GM23338 (cell line): ENCODE measurements around the gene LRP11. TPM values are rescaled to one million over a fixed set of nuclear protein-coding genes. Genes with fewer than 3 reads are reported as not detected.

Experiments
- ATAC-seq: fragments of 200-7000 bp; cut with Tn5 transposase; 3 replicates; pipeline ENCODE4 v1.9.1; 2020
- DNase-seq: peaks from one replicate; pipeline ENCODE4 v3.0.0-alpha.2; 2015; ENCODE audit warnings: low spot score
- H2AFZ ChIP-seq: fragments of 200-600 bp; sonication (generic); 2 replicates; pipeline ENCODE4 v1.8.0; 2016; ENCODE audit warnings: antibody characterized with exemption, mild to moderate bottlenecking, moderate library complexity
- H3F3A ChIP-seq: fragments of 200-600 bp; sonication (generic); replicated peaks from 2 replicates; pipeline ENCODE4 v1.8.0; 2017; ENCODE audit warnings: antibody characterized with exemption, mixed run types, low read depth
- H3K27ac ChIP-seq: fragments of 200-600 bp; sonication (generic); 2 replicates; pipeline ENCODE4 v1.6.1; 2016; ENCODE audit warnings: low read depth
- H3K27me3 ChIP-seq: fragments of 200-600 bp; sonication (generic); 2 replicates; pipeline ENCODE4 v1.8.0; 2016; ENCODE audit warnings: mild to moderate bottlenecking, mixed run types, moderate library complexity; ENCODE audit not compliant: insufficient read depth
- H3K36me3 ChIP-seq: fragments of 200-600 bp; sonication (generic); 2 replicates; pipeline ENCODE4 v1.8.0; 2016; ENCODE audit warnings: mild to moderate bottlenecking; ENCODE audit not compliant: insufficient read depth
- H3K4me1 ChIP-seq: fragments of 200-600 bp; sonication (generic); 2 replicates; pipeline ENCODE4 v1.8.0; 2016; ENCODE audit warnings: mild to moderate bottlenecking, moderate library complexity; ENCODE audit not compliant: insufficient read depth
- H3K4me2 ChIP-seq: fragments of 200-600 bp; sonication (generic); 2 replicates; pipeline ENCODE4 v1.7.1; 2017; ENCODE audit warnings: mixed run types
- H3K4me3 ChIP-seq: fragments of 200-600 bp; sonication (generic); 2 replicates; pipeline ENCODE4 v1.6.1; 2016; ENCODE audit warnings: mixed run types
- H3K79me2 ChIP-seq: fragments of 200-600 bp; sonication (generic); replicated peaks from 2 replicates; pipeline ENCODE4 v1.8.0; 2017; ENCODE audit warnings: mild to moderate bottlenecking; ENCODE audit not compliant: insufficient read depth
- H3K9me2 ChIP-seq: fragments of 200-600 bp; sonication (generic); 2 replicates; pipeline ENCODE4 v1.8.0; 2017; ENCODE audit not compliant: insufficient read depth
- H4K20me1 ChIP-seq: fragments of 200-600 bp; sonication (generic); replicated peaks from 2 replicates; pipeline ENCODE4 v1.8.0; 2017; ENCODE audit warnings: mild to moderate bottlenecking; ENCODE audit not compliant: insufficient read depth
- H3K27ac Mint-ChIP-seq: 2 replicates; pipeline ENCODE4 v1.8.0; 2020; ENCODE audit warnings: inconsistent platforms, mild to moderate bottlenecking, moderate library complexity, mixed read lengths
- H3K27me3 Mint-ChIP-seq: 3 replicates; pipeline ENCODE4 v1.8.0; 2022; ENCODE audit warnings: low read depth, mild to moderate bottlenecking, moderate library complexity, mixed read lengths, inconsistent platforms; ENCODE audit not compliant: insufficient read depth, poor library complexity
- H3K36me3 Mint-ChIP-seq: 3 replicates; pipeline ENCODE4 v1.8.0; 2021; ENCODE audit warnings: low read depth, mild to moderate bottlenecking, inconsistent platforms, moderate library complexity, mixed read lengths
- H3K4me1 Mint-ChIP-seq: 3 replicates; pipeline ENCODE4 v1.8.0; 2020; ENCODE audit warnings: mild to moderate bottlenecking, inconsistent platforms, mixed read lengths
- H3K4me3 Mint-ChIP-seq: 3 replicates; pipeline ENCODE4 v1.8.0; 2021; ENCODE audit warnings: moderate library complexity, mild to moderate bottlenecking, inconsistent platforms, mixed read lengths
- H3K9me3 Mint-ChIP-seq: 3 replicates; pipeline ENCODE4 v1.8.0; 2020; ENCODE audit warnings: moderate library complexity, mild to moderate bottlenecking, inconsistent platforms, mixed read lengths
- CREB1 ChIP-seq: fragments of 250-450 bp; sonication (Bioruptor Pico); IDR thresholded peaks from 2 replicates; pipeline ENCODE4 v1.5.0; 2020; ENCODE audit warnings: low read depth, mild to moderate bottlenecking, moderate library complexity
- EZH2 ChIP-seq: fragments of 200-600 bp; sonication (generic); IDR thresholded peaks from one replicate; pipeline ENCODE4 v1.8.0; 2017; ENCODE audit warnings: antibody characterized with exemption, mild to moderate bottlenecking, low read depth; ENCODE audit not compliant: unreplicated experiment
- EZH2phosphoT487 ChIP-seq: fragments of 200-600 bp; sonication (generic); IDR thresholded peaks from one replicate; pipeline ENCODE4 v1.8.1; 2018; ENCODE audit warnings: antibody characterized with exemption; ENCODE audit not compliant: unreplicated experiment
- JUNB ChIP-seq: IDR thresholded peaks from one replicate; pipeline ENCODE4 v1.6.1; 2016; ENCODE audit warnings: antibody characterized with exemption; ENCODE audit not compliant: unreplicated experiment
- NANOG ChIP-seq: IDR thresholded peaks from 2 replicates; pipeline ENCODE4 v1.6.1; 2016; ENCODE audit warnings: antibody characterized with exemption, borderline replicate concordance
- POLR2AphosphoS5 ChIP-seq: IDR thresholded peaks from 2 replicates; pipeline ENCODE4 v1.6.1; 2016; ENCODE audit warnings: antibody characterized with exemption, low read depth
- STAT1 ChIP-seq: IDR thresholded peaks from one replicate; pipeline ENCODE4 v1.6.1; 2016; ENCODE audit warnings: antibody characterized with exemption; ENCODE audit not compliant: unreplicated experiment
- ZNF114 ChIP-seq: fragments of 250-450 bp; sonication (Bioruptor Pico); IDR thresholded peaks from 2 replicates; pipeline ENCODE4 v1.5.0; 2020; ENCODE audit warnings: mild to moderate bottlenecking, moderate library complexity
- ZNF331 ChIP-seq: fragments of 250-450 bp; sonication (Bioruptor Pico); IDR thresholded peaks from 2 replicates; pipeline ENCODE4 v1.5.0; 2020; ENCODE audit warnings: low read depth, mild to moderate bottlenecking, moderate library complexity
- polyA plus RNA-seq: library from polyadenylated mRNA; unstranded; fragments of >200 nt; fragmentation: Nextera tagmentation; extraction: Ambion mirVana; gene quantifications from 2 replicates; pipeline ENCODE4 v1.2.1, GENCODE V29; 2016
- total RNA-seq: library from RNA; depleted of rRNA; stranded (reverse); fragments of >200 nt; shearing (Covaris generic); gene quantifications from 2 replicates; pipeline ENCODE4 v1.2.3, GENCODE V29; 2014
- TF ChIP-seq, protein P1 (sequence below), 2 experiments: fragments of 200-600 bp in 1 of 2; sonication (generic) in 1 of 2; conservative IDR thresholded peaks; 2 replicates each; pipeline versions ENCODE4 v1.5.1 to v1.6.1; 2016 to 2017; ENCODE audit warnings: antibody characterized with exemption in 2 of 2, low read depth in 2 of 2, mild to moderate bottlenecking in 2 of 2, moderate library complexity in 1 of 2
- TF ChIP-seq, protein P2 (sequence below): IDR thresholded peaks from one replicate; pipeline ENCODE4 v1.6.1; 2018; ENCODE audit warnings: antibody characterized with exemption; ENCODE audit not compliant: unreplicated experiment
- TF ChIP-seq, protein P3 (sequence below): IDR thresholded peaks from 2 replicates; pipeline ENCODE4 v1.6.1; 2016; ENCODE audit warnings: antibody characterized with exemption

The LRP11 gene
- total and polyA plus RNA-seq, 2 experiments from 2014 or later = 10.8 to 37.1 TPM

DNA sequence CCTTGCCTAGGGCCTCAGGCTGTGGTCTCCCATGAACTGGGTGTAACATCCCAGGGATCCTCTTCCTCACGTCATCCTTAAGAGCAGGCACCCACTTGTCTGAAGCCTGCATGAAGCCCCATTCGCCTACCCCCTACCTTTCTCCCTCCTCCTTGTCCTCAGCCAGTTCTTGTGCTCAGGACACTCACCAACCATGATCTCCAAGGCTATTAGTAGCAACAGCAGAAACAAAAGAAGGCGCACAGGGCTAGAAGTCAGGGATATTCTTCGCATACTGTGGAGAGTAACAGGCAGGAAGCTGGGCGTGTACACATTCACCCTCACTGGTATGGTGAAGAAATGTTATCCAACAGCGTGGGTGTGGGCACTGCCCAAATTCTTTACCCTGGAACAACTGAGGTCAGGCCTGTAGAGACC, 26.5 kb upstream of the LRP11 start (continued):
- TF ChIP-seq EZH2 = no peak
- TF ChIP-seq, protein P1, sequence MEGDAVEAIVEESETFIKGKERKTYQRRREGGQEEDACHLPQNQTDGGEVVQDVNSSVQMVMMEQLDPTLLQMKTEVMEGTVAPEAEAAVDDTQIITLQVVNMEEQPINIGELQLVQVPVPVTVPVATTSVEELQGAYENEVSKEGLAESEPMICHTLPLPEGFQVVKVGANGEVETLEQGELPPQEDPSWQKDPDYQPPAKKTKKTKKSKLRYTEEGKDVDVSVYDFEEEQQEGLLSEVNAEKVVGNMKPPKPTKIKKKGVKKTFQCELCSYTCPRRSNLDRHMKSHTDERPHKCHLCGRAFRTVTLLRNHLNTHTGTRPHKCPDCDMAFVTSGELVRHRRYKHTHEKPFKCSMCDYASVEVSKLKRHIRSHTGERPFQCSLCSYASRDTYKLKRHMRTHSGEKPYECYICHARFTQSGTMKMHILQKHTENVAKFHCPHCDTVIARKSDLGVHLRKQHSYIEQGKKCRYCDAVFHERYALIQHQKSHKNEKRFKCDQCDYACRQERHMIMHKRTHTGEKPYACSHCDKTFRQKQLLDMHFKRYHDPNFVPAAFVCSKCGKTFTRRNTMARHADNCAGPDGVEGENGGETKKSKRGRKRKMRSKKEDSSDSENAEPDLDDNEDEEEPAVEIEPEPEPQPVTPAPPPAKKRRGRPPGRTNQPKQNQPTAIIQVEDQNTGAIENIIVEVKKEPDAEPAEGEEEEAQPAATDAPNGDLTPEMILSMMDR (conservative IDR thresholded peaks at IDR 0.05; ENCODE audit: low read depth in 2 of 2) = no peak
- no peak for TF ChIP-seq JUNB
- no peak for TF ChIP-seq STAT1
- no peak for TF ChIP-seq NANOG
- TF ChIP-seq EZH2phosphoT487 = no peak
- TF ChIP-seq, protein P2, sequence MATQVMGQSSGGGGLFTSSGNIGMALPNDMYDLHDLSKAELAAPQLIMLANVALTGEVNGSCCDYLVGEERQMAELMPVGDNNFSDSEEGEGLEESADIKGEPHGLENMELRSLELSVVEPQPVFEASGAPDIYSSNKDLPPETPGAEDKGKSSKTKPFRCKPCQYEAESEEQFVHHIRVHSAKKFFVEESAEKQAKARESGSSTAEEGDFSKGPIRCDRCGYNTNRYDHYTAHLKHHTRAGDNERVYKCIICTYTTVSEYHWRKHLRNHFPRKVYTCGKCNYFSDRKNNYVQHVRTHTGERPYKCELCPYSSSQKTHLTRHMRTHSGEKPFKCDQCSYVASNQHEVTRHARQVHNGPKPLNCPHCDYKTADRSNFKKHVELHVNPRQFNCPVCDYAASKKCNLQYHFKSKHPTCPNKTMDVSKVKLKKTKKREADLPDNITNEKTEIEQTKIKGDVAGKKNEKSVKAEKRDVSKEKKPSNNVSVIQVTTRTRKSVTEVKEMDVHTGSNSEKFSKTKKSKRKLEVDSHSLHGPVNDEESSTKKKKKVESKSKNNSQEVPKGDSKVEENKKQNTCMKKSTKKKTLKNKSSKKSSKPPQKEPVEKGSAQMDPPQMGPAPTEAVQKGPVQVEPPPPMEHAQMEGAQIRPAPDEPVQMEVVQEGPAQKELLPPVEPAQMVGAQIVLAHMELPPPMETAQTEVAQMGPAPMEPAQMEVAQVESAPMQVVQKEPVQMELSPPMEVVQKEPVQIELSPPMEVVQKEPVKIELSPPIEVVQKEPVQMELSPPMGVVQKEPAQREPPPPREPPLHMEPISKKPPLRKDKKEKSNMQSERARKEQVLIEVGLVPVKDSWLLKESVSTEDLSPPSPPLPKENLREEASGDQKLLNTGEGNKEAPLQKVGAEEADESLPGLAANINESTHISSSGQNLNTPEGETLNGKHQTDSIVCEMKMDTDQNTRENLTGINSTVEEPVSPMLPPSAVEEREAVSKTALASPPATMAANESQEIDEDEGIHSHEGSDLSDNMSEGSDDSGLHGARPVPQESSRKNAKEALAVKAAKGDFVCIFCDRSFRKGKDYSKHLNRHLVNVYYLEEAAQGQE = no peak
- no peak for TF ChIP-seq ZNF331 (CRISPR knock-in tag)

DNA sequence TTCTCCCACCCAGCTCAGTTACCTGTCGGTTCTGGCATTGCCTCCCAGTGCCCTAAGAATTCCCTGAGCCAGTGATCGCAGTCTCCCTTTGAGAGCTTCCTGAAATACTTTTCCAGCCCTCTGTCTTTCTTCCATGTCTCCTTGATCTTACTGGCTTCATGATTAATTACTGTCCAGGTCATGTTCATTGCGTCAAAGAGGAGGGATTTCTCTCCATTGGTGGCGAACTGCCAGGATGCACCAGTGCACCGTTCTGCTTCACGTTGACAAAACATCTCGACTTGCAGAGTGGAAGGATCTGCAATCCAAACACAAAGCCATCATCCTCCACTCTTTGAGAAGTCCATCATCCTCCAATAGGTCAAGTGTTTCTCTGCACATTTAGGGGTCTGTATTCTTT, 25.2 kb upstream of the LRP11 start:
- no peaks in the 10 kb centered on the region for H3K4me1 ChIP-seq
- Mint-ChIP-seq H3K9me3 (no peaks in the 10 kb centered on the region), H3K36me3 (no peaks in the 10 kb centered on the region), H3K27ac (no peak overlapping the region), H3K27me3 (peaks cover 2% of the 10 kb centered on the region), H3K4me3 (no peak overlapping the region), H3K4me1 (no peaks in the 10 kb centered on the region)
- no peaks in the 10 kb centered on the region; the same call in 1 of the 2 replicates for H4K20me1 ChIP-seq
- no peak overlapping the region for H3K4me3 ChIP-seq
- no peaks in the 10 kb centered on the region for H3F3A ChIP-seq
- H3K36me3 ChIP-seq = no peaks in the 10 kb centered on the region
- DNase-seq = no peak
- 0 out of 2 replicates have a peak, but pooled peaks cover 3% of the 10 kb centered on the region for H3K9me2 ChIP-seq
- H2AFZ ChIP-seq = no peak overlapping the region
- no peaks in the 10 kb centered on the region for H3K27me3 ChIP-seq
- no peak overlapping the region for H3K27ac ChIP-seq
- no peak for ATAC-seq
- H3K4me2 ChIP-seq = no peak overlapping the region
- H3K79me2 ChIP-seq = no peaks in the 10 kb centered on the region
- TF ChIP-seq, protein P2 = no peak
- no peak for TF ChIP-seq ZNF114 (CRISPR knock-in tag)
- no peak for TF ChIP-seq EZH2phosphoT487
- TF ChIP-seq ZNF331 (CRISPR knock-in tag) = no peak
- TF ChIP-seq STAT1 = no peak
- TF ChIP-seq POLR2AphosphoS5 = no peak
- TF ChIP-seq CREB1 (CRISPR knock-in tag) = no peak
- TF ChIP-seq JUNB = no peak
- TF ChIP-seq, protein P3, sequence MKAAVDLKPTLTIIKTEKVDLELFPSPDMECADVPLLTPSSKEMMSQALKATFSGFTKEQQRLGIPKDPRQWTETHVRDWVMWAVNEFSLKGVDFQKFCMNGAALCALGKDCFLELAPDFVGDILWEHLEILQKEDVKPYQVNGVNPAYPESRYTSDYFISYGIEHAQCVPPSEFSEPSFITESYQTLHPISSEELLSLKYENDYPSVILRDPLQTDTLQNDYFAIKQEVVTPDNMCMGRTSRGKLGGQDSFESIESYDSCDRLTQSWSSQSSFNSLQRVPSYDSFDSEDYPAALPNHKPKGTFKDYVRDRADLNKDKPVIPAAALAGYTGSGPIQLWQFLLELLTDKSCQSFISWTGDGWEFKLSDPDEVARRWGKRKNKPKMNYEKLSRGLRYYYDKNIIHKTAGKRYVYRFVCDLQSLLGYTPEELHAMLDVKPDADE = no peak
